Measurements from ENCODE around the gene PHACTR1.

GRCh38 chr6:13248584-13248985 is 532.0 kb downstream of the PHACTR1 start:
- no peak for TF ChIP-seq BHLHE40 (IDR thresholded peaks at IDR 0.05; ENCODE audit: borderline replicate concordance)
- no peak for TF ChIP-seq SP1 (IDR thresholded peaks at IDR 0.05)
- no peak for TF ChIP-seq HDGF (IDR thresholded peaks at IDR 0.05; ENCODE audit: borderline replicate concordance)
- no peak for TF ChIP-seq SUZ12 (IDR thresholded peaks at IDR 0.05)
- no peak for TF ChIP-seq LEF1 (IDR thresholded peaks at IDR 0.05; ENCODE audit: borderline replicate concordance)
- no peak for TF ChIP-seq FOXK2 (IDR thresholded peaks at IDR 0.05)
- no peak for TF ChIP-seq FOXM1 (IDR thresholded peaks at IDR 0.05; ENCODE audit: borderline replicate concordance)
